ENCODE data around the gene PI4K2A.
"Not testable (repeated sequence)": the region's sequence is repeated elsewhere in the genome, so short reads cannot be mapped to it uniquely, and the experiment has no call there.

PI4K2A gene

DNA sequence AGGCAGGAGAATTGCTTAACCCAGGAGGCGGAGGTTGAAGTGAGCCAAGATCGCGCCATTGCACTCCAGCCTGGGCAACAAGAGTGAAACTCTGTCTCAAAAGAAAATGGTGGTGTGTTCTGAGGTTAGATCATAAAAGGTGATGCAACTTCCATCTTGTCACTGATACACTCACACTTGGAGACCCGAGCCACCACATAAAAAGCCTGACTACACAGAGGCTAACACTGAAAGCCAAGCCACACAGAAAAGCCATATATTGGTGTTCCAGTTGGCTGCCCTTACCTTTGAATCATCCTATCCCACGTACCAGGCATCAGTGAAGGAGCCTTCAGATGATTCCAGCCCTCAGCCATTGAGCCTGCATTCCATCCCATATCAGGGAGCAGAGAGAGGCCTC is 11.2 kb upstream of the PI4K2A start:
- no peak for FAIRE-seq
- DNase-seq (ENCODE audit: insufficient read length, low spot score), result no peak

DNA sequence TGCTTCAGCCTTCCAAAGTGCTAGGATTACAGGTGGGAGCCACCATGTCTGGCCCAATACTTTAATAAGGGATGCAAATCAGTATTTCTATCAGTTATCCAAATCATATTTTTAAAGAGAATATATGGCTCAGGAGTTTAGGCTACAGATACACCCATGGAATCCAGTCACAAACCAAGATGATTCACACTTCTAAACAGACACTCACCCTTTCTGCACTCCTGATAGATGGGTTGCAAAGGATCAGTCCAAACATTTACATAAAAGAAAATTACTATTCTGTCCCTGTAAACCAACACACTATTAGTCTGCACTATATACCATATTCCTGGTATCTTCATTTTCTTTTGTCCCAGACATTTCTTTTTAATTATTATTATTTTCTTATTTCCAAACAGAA is 9.4 kb upstream of the PI4K2A start:
- FAIRE-seq, result no peak
- no peak for DNase-seq (ENCODE audit: insufficient read length, low spot score)

DNA sequence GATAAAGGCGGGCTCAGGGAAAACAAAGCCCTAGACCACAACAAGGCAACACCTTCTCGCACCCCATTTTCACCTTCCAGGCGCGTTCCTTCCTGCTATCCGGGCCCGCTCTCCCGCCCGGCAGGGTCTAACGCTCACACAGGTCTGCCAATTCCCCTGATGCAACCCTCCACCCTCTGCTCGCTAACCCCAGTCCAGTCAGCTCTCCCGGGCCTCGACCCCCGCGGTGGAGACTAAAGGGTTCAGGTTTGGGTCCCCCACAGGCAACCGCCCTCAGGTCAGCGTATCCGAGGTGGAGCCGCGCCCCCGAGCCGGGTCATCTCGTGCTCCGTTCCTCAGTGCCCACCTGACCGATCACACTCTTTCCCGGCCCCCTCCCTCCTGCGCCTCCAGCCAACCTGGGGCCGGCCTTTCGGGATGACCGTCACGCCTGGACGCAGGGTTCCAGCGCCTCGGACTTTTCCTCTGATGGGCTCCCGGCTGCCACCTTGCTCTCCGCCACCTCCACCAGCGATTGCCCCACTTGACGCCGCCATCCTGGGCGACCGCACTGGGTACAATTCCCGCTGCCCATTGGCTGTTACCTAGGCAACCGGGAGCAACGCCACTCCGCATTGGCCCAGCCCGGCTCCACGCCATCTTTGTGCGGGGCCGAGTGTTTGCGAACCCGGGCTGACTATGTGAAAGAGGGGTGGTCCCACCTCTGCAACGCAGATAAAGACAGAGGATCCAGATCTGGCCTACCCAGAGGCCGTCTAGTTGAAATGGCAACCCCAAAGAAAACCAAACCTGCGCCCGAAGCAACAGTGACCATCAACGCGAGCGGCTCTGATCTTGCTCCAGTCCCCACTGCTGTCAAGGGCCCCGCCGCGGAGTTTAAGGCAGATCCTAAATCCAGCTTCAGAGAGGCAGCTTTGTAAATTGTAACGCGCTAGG is 7.3 kb upstream of the PI4K2A start, which contains the start of gene MORN4:
Gene MORN4 (minus strand): TSS at position 552 of the 936 bp plus-strand sequence. CDS start 13,847 bp downstream, outside the sequence.
- peak; percentile 64 for FAIRE-seq
- DNase-seq (ENCODE audit: insufficient read length, low spot score), result peak; percentile 80

- DNase-seq (ENCODE audit: insufficient read length, low spot score) (no peak), FAIRE-seq (no peak)
Observed at GRCh38 chr10:97633921-97634320, 6.5 kb upstream of the PI4K2A start.

- FAIRE-seq, result no peak
Observed at GRCh38 chr10:97635577-97635976, 4.9 kb upstream of the PI4K2A start.

GRCh38 chr10:97639090-97639489 is 1.4 kb upstream of the PI4K2A start:
- not testable (repeated sequence) for FAIRE-seq; DNase-seq (ENCODE audit: insufficient read length, low spot score)

More at GRCh38 chr10:97635577-97635976, 4.9 kb upstream of the PI4K2A start:
- DNase-seq (ENCODE audit: insufficient read length, low spot score), result no peak

GRCh38 chr10:97640868-97641811 is 669 bp downstream of the PI4K2A start:
- FAIRE-seq (peak; percentile 42), DNase-seq (ENCODE audit: insufficient read length, low spot score) (no peak)

- DNase-seq (ENCODE audit: insufficient read length, low spot score); FAIRE-seq: not testable (repeated sequence)
Observed at GRCh38 chr10:97642471-97643159, 2.1 kb downstream of the PI4K2A start.

- FAIRE-seq (no peak), DNase-seq (ENCODE audit: insufficient read length, low spot score) (no peak)
Observed at GRCh38 chr10:97643441-97643985, 3.0 kb downstream of the PI4K2A start.

- FAIRE-seq (no peak), DNase-seq (ENCODE audit: insufficient read length, low spot score) (no peak)
Observed at GRCh38 chr10:97644936-97645335, 4.5 kb downstream of the PI4K2A start.

DNA sequence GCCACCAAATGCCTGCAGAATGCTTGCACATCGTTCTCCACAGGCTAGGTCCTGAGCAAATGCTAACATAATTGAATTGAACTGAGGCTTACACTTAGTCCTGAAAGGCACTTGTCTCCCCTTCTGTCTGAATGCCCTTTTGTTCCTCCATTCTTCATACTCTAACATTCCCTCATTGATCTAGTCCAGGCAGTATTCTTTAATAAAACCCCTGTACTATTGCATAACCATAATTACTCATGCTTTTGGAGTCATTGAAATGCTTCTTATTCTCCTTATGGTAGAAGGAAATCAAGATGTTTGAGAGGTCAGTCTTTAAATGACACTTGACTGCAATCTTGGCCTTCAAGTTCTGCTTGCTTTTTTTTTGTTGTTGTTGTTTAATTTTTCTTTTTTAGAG is 7.1 kb downstream of the PI4K2A start:
- FAIRE-seq, result no peak
- no peak for DNase-seq (ENCODE audit: insufficient read length, low spot score)

- DNase-seq (ENCODE audit: insufficient read length, low spot score) (no peak), FAIRE-seq (no peak)
Observed at GRCh38 chr10:97648562-97649404, 8.3 kb downstream of the PI4K2A start.

DNA sequence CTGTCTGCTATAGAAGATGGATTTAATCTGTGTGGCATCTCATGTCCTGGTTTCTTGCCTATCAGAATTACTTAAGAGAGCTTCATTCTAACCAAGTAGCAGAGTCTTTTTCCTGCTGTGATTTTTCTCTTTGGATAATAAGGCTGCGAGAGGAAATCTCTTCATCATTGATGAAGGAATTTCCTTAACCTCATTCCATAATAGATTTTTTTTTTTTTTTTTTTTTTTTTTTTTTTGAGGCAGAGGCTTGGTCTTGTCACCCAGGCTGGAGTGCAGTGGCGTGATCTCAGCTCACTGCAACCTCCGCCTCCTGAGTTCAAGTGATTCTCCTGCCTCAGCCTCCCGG is 8.9 kb downstream of the PI4K2A start:
- DNase-seq (ENCODE audit: insufficient read length, low spot score); FAIRE-seq: not testable (repeated sequence)

DNA sequence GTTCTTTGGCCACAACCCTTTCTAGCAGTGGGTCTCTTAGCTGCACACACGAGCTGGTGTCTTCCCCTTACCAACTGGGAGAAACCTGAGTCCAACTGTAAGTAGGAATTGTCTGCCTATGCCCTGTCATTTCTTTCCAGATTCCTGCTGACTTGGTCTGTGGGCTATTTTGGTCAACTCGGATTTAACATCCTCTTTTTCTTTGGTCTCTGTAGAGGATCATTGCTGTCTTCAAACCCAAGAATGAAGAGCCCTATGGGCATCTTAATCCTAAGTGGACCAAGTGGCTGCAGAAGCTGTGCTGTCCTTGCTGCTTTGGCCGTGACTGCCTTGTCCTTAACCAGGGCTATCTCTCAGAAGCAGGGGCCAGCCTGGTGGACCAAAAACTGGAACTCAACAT is 10.3 kb downstream of the PI4K2A start:
- FAIRE-seq (no peak), DNase-seq (ENCODE audit: insufficient read length, low spot score) (no peak)

GRCh38 chr10:97651773-97652172 is 11.3 kb downstream of the PI4K2A start:
- DNase-seq (ENCODE audit: insufficient read length, low spot score) (no peak), FAIRE-seq (no peak)

- no peak for FAIRE-seq
Observed at GRCh38 chr10:97656777-97657176, 16.3 kb downstream of the PI4K2A start.

DNA sequence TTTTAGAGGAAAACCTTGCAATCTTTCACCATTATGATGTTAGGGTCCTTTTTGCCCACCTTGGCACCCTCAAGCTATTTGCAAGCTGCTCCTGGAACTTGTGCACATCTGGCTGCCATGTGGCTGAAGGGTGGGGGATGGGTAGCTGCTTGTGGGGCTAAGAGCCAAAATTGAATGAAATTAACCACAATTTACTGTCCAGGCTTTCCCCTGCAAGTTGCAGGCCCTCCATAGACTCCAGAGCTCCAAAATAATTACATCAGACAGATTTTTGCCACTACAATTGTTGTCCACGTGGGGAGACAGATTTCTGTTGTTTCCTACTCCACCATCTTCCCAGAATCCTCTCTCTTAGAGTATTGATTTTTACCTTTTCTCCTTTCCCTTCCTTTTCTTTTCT is 19.1 kb downstream of the PI4K2A start:
- no peak for FAIRE-seq
- no peak for DNase-seq (ENCODE audit: insufficient read length, low spot score)

More at GRCh38 chr10:97656777-97657176, 16.3 kb downstream of the PI4K2A start:
- no peak for DNase-seq (ENCODE audit: insufficient read length, low spot score)

GRCh38 chr10:97664282-97664850 is 23.9 kb downstream of the PI4K2A start:
- FAIRE-seq (no peak), DNase-seq (ENCODE audit: insufficient read length, low spot score) (no peak)

DNA sequence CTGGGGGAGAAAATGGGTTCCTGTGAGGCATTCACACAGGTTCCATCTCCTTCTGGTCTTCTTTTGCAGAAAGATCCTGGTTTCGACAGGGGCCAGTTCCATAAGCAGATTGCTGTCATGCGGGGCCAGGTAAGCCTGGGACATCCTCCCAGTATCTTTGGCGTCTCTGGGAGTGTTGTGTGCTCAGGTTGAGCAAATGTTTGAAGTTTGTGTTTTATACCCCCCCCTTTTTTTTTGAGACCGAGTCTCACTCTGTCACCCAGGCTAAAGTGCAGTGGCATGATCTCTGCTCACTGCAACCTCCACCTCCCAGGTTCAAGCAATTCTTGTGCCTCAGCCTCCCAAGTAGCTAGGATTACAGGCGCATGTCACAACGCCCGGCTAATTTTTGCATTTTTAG is 26.5 kb downstream of the PI4K2A start:
- DNase-seq (ENCODE audit: insufficient read length, low spot score) (no peak), FAIRE-seq (no peak)

All from GM19239 (cell line).